Measurements from ENCODE around the gene SLC39A6.

DNA sequence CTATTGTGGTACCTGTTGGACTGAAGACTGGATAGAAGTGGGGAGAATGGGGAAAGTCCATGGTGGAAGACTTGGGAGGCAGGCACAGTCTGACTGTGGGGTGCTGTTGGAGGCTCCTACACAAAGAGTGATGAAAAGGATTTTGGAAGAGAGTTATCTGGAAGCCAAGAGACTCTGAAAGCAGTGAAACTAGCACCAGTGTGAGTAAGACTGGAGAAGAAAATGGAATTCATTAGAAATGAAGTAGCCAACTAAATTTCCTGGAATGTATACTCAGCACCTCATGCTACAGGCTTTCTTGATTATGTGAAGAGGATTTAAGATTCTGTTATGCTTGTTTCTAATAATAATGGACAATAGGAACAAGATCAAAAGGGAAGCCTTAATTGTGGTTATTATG lies 28.3 kb upstream of the SLC39A6 start:
- TF ChIP-seq, protein P1, sequence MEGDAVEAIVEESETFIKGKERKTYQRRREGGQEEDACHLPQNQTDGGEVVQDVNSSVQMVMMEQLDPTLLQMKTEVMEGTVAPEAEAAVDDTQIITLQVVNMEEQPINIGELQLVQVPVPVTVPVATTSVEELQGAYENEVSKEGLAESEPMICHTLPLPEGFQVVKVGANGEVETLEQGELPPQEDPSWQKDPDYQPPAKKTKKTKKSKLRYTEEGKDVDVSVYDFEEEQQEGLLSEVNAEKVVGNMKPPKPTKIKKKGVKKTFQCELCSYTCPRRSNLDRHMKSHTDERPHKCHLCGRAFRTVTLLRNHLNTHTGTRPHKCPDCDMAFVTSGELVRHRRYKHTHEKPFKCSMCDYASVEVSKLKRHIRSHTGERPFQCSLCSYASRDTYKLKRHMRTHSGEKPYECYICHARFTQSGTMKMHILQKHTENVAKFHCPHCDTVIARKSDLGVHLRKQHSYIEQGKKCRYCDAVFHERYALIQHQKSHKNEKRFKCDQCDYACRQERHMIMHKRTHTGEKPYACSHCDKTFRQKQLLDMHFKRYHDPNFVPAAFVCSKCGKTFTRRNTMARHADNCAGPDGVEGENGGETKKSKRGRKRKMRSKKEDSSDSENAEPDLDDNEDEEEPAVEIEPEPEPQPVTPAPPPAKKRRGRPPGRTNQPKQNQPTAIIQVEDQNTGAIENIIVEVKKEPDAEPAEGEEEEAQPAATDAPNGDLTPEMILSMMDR (conservative IDR thresholded peaks at IDR 0.05) = no peak
- TF ChIP-seq EZH2 (IDR thresholded peaks at IDR 0.05; ENCODE audit: low read depth) = no peak

Data from PC-9 (cell line).